ENCODE results near the gene GPX7. TPM values are rescaled to one million over a fixed set of nuclear protein-coding genes. Genes with fewer than 3 reads are reported as not detected.

The GPX7 gene
- total RNA-seq, 1 experiment from 2014 or later: not detected

DNA sequence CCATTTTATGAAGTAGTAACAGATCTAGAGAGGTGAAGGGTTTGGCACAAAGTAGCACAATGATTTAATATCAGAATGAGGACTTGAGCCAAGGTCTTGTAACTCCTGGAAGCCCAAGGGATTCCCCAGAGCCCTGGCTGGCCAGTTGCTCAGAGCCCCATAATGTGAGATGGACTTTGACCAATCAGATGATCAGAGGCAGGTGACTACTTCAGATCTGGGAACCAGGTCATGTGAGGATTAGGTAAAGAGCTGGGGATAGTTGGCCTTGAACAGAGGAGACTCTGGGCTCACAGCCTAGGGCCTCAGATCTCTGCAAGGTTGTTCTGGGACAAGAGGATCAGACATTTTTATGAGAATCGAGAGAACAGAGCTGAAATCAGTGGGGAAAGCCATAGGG, 49.7 kb downstream of the GPX7 start:
- in situ Hi-C loops (cut with HindIII; ENCODE audit: low pct_unique_long_range_greater_than_20kb, low sequenced_read_pairs): no loop called here
- no peak for DNase-seq (ENCODE audit: low read depth)

DNA sequence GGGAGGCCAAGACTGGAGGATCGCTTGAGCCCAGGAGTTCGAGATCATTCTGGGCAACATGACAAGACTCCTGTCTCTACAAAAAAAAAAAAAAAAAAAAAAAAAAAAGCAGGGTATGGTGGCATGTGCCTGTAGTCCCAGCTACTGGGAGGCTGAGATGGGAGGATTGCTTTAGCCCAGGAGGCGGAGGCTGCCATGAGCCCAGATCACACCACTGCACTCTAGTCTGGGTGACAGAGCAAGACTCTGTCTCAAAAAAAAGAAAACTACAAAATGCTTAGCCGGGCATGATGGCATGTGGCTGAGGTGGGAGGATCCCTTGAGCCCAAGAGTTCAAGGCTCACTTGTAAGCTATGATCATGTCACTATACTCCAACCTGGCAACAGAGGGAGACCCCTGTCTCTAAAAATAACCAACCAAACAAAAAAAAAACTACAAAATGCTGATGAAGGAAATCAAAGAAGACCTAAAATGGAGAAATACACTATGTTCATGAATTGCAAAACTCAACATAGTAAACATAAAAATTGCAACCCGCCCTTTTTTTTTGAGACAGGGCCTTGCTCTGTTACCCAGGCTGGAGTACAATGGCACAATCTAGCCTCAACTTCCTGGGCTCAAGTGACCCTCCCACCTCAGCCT, 51.2 kb downstream of the GPX7 start:
- in situ Hi-C loops (cut with HindIII; ENCODE audit: low pct_unique_long_range_greater_than_20kb, low sequenced_read_pairs): no loop called here
- DNase-seq (ENCODE audit: low read depth): no peak

DNA sequence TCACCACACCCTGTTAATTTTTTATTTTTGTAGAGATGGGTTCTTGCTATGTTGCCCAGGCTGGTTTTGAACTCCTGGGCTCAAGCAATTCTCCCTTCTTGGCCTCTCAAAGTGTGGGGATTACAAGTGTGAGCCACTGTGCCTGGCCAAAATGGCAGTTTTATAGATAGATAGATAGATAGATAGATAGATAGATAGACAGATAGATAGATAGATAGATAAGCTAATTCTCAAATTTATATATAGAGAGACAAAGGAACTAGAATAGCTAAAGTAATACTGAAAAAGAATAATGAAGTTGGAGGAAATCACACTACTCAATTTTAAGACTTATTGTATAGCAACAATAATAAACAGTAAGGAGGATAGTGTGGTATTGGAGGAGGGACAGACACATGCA, 51.9 kb downstream of the GPX7 start:
- DNase-seq (ENCODE audit: low read depth): no peak
- in situ Hi-C loops (cut with HindIII; ENCODE audit: low pct_unique_long_range_greater_than_20kb, low sequenced_read_pairs): no loop called here

GRCh38 chr1:52657702-52658101, 55.5 kb downstream of the GPX7 start:
- no peak for DNase-seq (ENCODE audit: low read depth)
- in situ Hi-C loops (cut with HindIII; ENCODE audit: low pct_unique_long_range_greater_than_20kb, low sequenced_read_pairs): no loop called here

Other genes starting within 250 kb of the GPX7 start
- 24.6 and 34.5 TPM in 2 replicates for gene CC2D1B, start 236.2 kb upstream of the GPX7 start, total RNA-seq (2014; rRNA removed; shearing (Covaris generic); ENCODE audit: low replicate concordance)
- gene ORC1, start 197.9 kb upstream of the GPX7 start, total RNA-seq (2014; rRNA removed; shearing (Covaris generic); ENCODE audit: low replicate concordance): 13.3 and 18.0 TPM in 2 replicates
- 9.4 and 21.8 TPM in 2 replicates for gene PRPF38A, start 197.8 kb upstream of the GPX7 start, total RNA-seq (2014; rRNA removed; shearing (Covaris generic); ENCODE audit: low replicate concordance)
- 2.4 and 9.4 TPM in 2 replicates for gene TUT4, start 49.3 kb upstream of the GPX7 start, total RNA-seq (2014; rRNA removed; shearing (Covaris generic); ENCODE audit: low replicate concordance)
- not detected in 2 replicates for gene SHISAL2A, start 30.8 kb downstream of the GPX7 start, total RNA-seq (2014; rRNA removed; shearing (Covaris generic); ENCODE audit: low replicate concordance)
- 10.6 and 12.3 TPM in 2 replicates for gene COA7, start 96.0 kb downstream of the GPX7 start, total RNA-seq (2014; rRNA removed; shearing (Covaris generic); ENCODE audit: low replicate concordance)
- gene ZYG11B, start 124.1 kb downstream of the GPX7 start, total RNA-seq (2014; rRNA removed; shearing (Covaris generic); ENCODE audit: low replicate concordance): 6.6 and 14.7 TPM in 2 replicates
- gene ZYG11A, start 240.4 kb downstream of the GPX7 start, total RNA-seq (2014; rRNA removed; shearing (Covaris generic); ENCODE audit: low replicate concordance): 1.4 and 4.2 TPM in 2 replicates